ENCODE measurements around the gene PPP6R3.

Gene PPP6R3

GRCh38 chr11:68565768-68566167 is 105.2 kb downstream of the PPP6R3 start:
- Histone ChIP-seq H4K20me1 (ENCODE audit: insufficient read depth, low read length) (no peaks in the 10 kb centered on the region), H3K4me3 (ENCODE audit: low read depth, low read length, poor library complexity, severe bottlenecking) (no peak overlapping the region), H3K4me2 (ENCODE audit: low read length) (no peak overlapping the region), H3K9me3 (ENCODE audit: low read length) (no peaks in the 10 kb centered on the region), H3K9me2 (ENCODE audit: low read depth, low read length) (no peaks in the 10 kb centered on the region), H3K79me2 (ENCODE audit: insufficient read depth, low read length) (no peaks in the 10 kb centered on the region), H3K27me3 (ENCODE audit: insufficient read depth, low read length) (no peaks in the 10 kb centered on the region), H3F3A (ENCODE audit: insufficient read depth, low read length) (no peaks in the 10 kb centered on the region), H2AFZ (ENCODE audit: low read length) (no peak overlapping the region), H3K27ac (ENCODE audit: low read depth, low read length, poor library complexity, severe bottlenecking) (no peak overlapping the region), H3K36me3 (ENCODE audit: insufficient read depth, low read length) (peaks cover 97% of the 10 kb centered on the region), H3K4me1 (ENCODE audit: insufficient read depth, low read length, severe bottlenecking) (no peaks in the 10 kb centered on the region), H3K9ac (ENCODE audit: low read length) (no peak overlapping the region)
- TF ChIP-seq CTCF (IDR thresholded peaks at IDR 0.05; ENCODE audit: low read length) (no peak), EZH2 (IDR thresholded peaks at IDR 0.05; ENCODE audit: borderline replicate concordance, low read length) (no peak)

DNA sequence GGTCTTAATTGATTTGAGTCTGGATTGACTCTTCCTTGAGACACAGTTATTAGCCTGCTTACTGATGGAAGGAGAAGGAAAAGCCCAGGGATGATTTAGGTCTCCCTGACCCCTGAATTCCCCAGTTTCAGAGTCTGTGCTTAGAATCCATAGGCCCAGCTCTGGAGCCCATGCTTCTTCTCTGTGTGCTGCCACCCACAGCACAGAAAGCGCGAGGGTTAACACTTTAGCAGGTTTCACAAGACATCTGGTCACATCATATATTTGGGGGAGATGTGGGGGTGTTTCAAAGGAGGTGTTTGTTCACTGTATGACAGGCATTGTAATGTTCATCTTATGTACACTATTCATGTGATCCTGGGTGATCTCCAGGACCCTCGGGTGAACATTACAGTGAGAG is 107.0 kb downstream of the PPP6R3 start:
- TF ChIP-seq EZH2 (IDR thresholded peaks at IDR 0.05; ENCODE audit: borderline replicate concordance, low read length), result no peak
- no peak for TF ChIP-seq CTCF (IDR thresholded peaks at IDR 0.05; ENCODE audit: low read length)
- Histone ChIP-seq H3K79me2 (ENCODE audit: insufficient read depth, low read length) (no peaks in the 10 kb centered on the region), H3K4me3 (ENCODE audit: low read depth, low read length, poor library complexity, severe bottlenecking) (no peak overlapping the region), H4K20me1 (ENCODE audit: insufficient read depth, low read length) (no peaks in the 10 kb centered on the region), H3K4me1 (ENCODE audit: insufficient read depth, low read length, severe bottlenecking) (no peaks in the 10 kb centered on the region), H3K27me3 (ENCODE audit: insufficient read depth, low read length) (no peaks in the 10 kb centered on the region), H3K9me2 (ENCODE audit: low read depth, low read length) (no peaks in the 10 kb centered on the region), H3K27ac (ENCODE audit: low read depth, low read length, poor library complexity, severe bottlenecking) (no peak overlapping the region), H3F3A (ENCODE audit: insufficient read depth, low read length) (no peaks in the 10 kb centered on the region), H3K4me2 (ENCODE audit: low read length) (no peak overlapping the region), H3K9ac (ENCODE audit: low read length) (no peak overlapping the region), H2AFZ (ENCODE audit: low read length) (no peak overlapping the region), H3K9me3 (ENCODE audit: low read length) (no peaks in the 10 kb centered on the region), H3K36me3 (ENCODE audit: insufficient read depth, low read length) (peaks cover 99% of the 10 kb centered on the region)

DNA sequence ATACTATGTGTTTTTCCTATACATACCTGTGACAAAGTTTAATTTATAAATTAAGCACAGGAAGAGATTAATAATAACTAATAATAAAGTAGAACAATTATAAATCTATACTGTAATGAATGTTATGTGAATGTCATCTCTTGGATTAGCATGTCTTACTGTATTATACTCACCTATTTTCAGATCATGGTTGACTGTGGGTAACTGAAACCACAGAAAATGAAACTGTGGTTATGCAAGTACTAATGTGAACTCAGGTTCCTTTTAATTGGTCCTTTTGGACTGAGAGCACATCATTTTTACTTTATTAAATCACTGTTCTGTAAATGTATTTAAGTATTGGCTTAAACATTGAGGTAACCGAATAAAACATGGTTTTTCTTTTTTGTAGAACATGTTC is 108.8 kb downstream of the PPP6R3 start:
- no peaks in the 10 kb centered on the region for H4K20me1 ChIP-seq (ENCODE audit: insufficient read depth, low read length)
- no peaks in the 10 kb centered on the region for H3K79me2 ChIP-seq (ENCODE audit: insufficient read depth, low read length)
- no peak overlapping the region for H2AFZ ChIP-seq (ENCODE audit: low read length)
- no peak overlapping the region for H3K4me3 ChIP-seq (ENCODE audit: low read depth, low read length, poor library complexity, severe bottlenecking)
- H3F3A ChIP-seq (ENCODE audit: insufficient read depth, low read length), result no peaks in the 10 kb centered on the region
- no peak overlapping the region for H3K4me2 ChIP-seq (ENCODE audit: low read length)
- H3K4me1 ChIP-seq (ENCODE audit: insufficient read depth, low read length, severe bottlenecking), result no peaks in the 10 kb centered on the region
- H3K9me3 ChIP-seq (ENCODE audit: low read length), result no peaks in the 10 kb centered on the region
- no peaks in the 10 kb centered on the region for H3K9me2 ChIP-seq (ENCODE audit: low read depth, low read length)
- no peaks in the 10 kb centered on the region for H3K27me3 ChIP-seq (ENCODE audit: insufficient read depth, low read length)
- no peak for TF ChIP-seq CTCF (IDR thresholded peaks at IDR 0.05; ENCODE audit: low read length)
- TF ChIP-seq EZH2 (IDR thresholded peaks at IDR 0.05; ENCODE audit: borderline replicate concordance, low read length), result no peak
- H3K36me3 ChIP-seq (ENCODE audit: insufficient read depth, low read length), result peaks cover 97% of the 10 kb centered on the region
- no peak overlapping the region for H3K9ac ChIP-seq (ENCODE audit: low read length)
- H3K27ac ChIP-seq (ENCODE audit: low read depth, low read length, poor library complexity, severe bottlenecking), result no peak overlapping the region

All from OCI-LY1 (cell line).